Measurements from ENCODE around the gene SLC12A5.

GRCh38 chr20:46001498-46001897 is 27.5 kb upstream of the SLC12A5 start:
- TF ChIP-seq JUNB (CRISPR knock-in tag; conservative IDR thresholded peaks at IDR 0.05), result no peak
- TF ChIP-seq POLR2A (conservative IDR thresholded peaks at IDR 0.05), result no peak
- TF ChIP-seq ZFP91 (CRISPR knock-in tag; IDR thresholded peaks at IDR 0.05), result no peak
- TF ChIP-seq HNRNPUL1 (IDR thresholded peaks at IDR 0.05; ENCODE audit: low read length), result no peak
- TF ChIP-seq E2F5 (CRISPR knock-in tag; IDR thresholded peaks at IDR 0.05), result no peak
- no peak for TF ChIP-seq EGR1 (conservative IDR thresholded peaks at IDR 0.05)
- no peak for TF ChIP-seq PHTF2 (CRISPR knock-in tag; IDR thresholded peaks at IDR 0.05)
- TF ChIP-seq ZHX1 (conservative IDR thresholded peaks at IDR 0.05; ENCODE audit: low read length), result no peak
- no peak for TF ChIP-seq NRF1 (conservative IDR thresholded peaks at IDR 0.05 in 1 of 2, IDR thresholded peaks at IDR 0.05 in 1 of 2)
- TF ChIP-seq CTCF (IDR thresholded peaks at IDR 0.05 in 2 of 3, conservative IDR thresholded peaks at IDR 0.05 in 1 of 3; ENCODE audit: insufficient read depth in 2 of 3, low read depth in 1 of 3, low read length in 3 of 3), result no peak
- no peak for TF ChIP-seq DEAF1 (CRISPR knock-in tag; IDR thresholded peaks at IDR 0.05)
- no peak for TF ChIP-seq C11orf30 (IDR thresholded peaks at IDR 0.05; ENCODE audit: low read depth)

All from K562 (cell line).